Measurements from ENCODE around the gene C9. TPM values are rescaled to one million over a fixed set of nuclear protein-coding genes. Genes with fewer than 3 reads are reported as not detected.
"Not testable (repeated sequence)": the region's sequence is repeated elsewhere in the genome, so short reads cannot be mapped to it uniquely, and the experiment has no call there.

C9 gene
- total RNA-seq, 3 donors from 2014 or later: 0.11 to 0.53 (median 0.24) TPM

DNA sequence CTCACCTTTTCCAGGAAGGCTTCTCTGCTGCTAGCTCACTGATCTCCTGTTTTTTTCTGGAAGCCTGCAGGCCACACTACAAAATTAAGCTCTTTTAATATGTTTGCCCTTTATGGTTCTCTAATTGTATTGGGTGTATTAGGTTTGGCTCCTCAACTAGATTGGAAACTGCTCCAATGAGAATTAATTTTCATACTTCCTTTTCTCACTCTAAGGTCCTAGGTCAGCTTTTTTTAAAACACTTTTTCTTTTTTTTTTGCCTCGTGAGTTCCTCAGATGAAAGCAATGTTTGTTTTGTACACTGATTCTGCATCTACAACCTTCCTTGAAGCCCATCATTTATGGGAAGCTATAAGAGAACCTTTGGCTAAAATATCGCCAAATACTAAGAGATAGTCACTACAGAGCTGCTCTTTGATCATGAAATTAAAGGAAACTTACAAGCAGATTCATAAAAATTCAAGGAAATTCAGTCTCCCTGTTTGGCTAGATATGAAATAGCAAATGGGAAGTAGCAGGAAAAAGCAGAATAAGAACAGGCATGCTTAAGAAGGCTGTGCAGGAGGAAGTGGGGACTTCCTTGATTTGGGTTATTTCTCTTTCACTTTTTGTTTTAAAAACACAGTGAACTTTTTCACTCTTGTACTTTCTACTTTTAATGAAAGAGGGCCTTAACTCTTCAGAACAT lies 89.8 kb downstream of the C9 start:
- peak; percentile 60 to 76 for ATAC-seq
- Mint-ChIP-seq H3K9me3 (no peaks in the 10 kb centered on the region), H3K4me1 (ENCODE audit: low read depth) (peaks cover 55% of the 10 kb centered on the region), H3K36me3 (ENCODE audit: insufficient read depth) (no peaks in the 10 kb centered on the region), H3K27me3 (ENCODE audit: low read depth) (no peaks in the 10 kb centered on the region), H3K4me3 (peak overlapping the region; percentile 79)
- no peak for DNase-seq

DNA sequence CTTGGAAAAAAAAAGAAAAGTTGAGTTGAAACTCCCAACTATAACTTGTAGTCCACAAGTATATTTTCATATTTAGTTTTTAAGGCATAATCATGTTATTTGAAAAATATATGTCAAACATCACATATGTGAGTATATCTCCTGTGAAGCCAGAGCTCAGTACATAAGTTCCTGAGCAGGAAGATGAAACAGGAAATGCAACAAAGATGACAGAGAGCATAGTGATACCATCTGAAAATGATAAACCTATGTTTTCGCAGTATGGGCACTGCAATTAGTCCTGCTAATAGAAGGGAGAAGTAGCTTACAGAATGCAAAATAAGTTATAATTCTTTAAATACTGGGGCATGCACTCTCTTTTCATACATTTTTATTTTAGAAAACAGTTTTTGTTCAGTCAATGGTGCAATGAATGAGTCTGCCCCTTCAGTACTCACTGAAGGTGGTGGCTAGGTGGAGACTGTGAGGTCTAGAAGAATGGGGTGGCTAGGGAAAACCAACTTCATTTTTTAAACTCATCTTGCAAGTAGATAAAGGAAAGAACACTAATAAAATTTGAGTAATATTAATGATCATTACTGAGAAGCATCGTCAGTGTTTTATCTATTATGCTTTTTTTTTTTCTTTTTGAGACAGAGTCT lies 90.9 kb downstream of the C9 start:
- no peak for DNase-seq
- no peaks in the 10 kb centered on the region for H3K9me3 Mint-ChIP-seq
- H3K27me3 Mint-ChIP-seq (ENCODE audit: low read depth): no peaks in the 10 kb centered on the region
- H3K4me3 Mint-ChIP-seq: no peak overlapping the region
- peaks cover 47% of the 10 kb centered on the region for H3K4me1 Mint-ChIP-seq (ENCODE audit: low read depth)
- H3K36me3 Mint-ChIP-seq (ENCODE audit: insufficient read depth): no peaks in the 10 kb centered on the region
- peak; percentile 53 to 82 for ATAC-seq

DNA sequence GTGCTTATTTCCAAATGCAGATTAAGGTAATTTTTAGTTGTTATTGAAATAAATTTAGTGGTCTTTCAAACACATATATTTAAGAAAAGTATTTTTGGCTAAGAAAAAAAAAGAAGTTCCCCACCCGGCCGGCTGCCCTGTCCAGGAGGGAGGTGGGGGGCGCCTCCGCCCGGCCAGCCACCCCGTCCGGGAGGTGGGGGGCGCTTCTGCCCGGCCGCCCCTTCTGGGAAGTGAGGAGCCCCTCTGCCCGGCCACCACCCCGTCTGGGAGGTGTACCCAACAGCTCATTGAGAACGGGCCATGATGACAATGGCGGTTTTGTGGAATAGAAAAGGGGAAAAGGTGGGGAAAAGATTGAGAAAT lies 91.4 kb downstream of the C9 start:
- ATAC-seq; H3K36me3 Mint-ChIP-seq (ENCODE audit: insufficient read depth); DNase-seq; H3K27me3 Mint-ChIP-seq (ENCODE audit: low read depth); H3K4me3 Mint-ChIP-seq; H3K9me3 Mint-ChIP-seq: not testable (repeated sequence)
- peaks cover 47% of the 10 kb centered on the region for H3K4me1 Mint-ChIP-seq (ENCODE audit: low read depth)

DNA sequence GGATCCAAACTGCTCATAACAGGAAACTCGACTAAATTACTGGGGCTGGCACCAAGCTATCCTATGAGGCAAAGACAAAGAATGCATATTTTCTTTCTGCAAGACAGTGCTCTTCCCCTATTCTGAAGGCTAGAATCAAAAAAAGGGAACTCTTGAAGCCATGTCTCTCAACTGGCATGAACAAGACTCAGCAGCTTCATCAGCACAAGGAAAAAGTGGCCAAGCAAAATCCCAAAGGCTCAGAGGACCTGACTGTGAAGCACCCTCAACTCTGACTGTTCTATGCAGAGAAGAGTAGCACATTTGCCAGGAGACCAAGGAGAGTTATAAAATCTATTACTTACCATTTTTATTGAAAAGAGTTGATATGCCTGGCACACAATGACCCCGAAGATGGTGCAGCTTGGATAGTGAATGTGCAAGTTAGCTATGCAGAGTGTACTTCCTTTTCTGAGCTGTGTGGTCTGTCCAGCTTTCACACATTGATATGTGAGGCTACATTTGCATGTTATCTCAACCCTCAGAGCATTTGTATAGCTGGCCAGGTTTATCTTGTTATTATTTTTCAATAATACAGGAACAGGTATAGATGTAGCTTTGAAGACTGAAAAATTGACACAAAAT lies 94.0 kb downstream of the C9 start:
- DNase-seq (no peak), ATAC-seq (no peak)
- peak overlapping the region; percentile 35 for H3K4me3 Mint-ChIP-seq
- no peaks in the 10 kb centered on the region for H3K36me3 Mint-ChIP-seq (ENCODE audit: insufficient read depth)
- H3K9me3 Mint-ChIP-seq: no peaks in the 10 kb centered on the region
- no peaks in the 10 kb centered on the region for H3K27me3 Mint-ChIP-seq (ENCODE audit: low read depth)
- peaks cover 40% of the 10 kb centered on the region for H3K4me1 Mint-ChIP-seq (ENCODE audit: low read depth)

DNA sequence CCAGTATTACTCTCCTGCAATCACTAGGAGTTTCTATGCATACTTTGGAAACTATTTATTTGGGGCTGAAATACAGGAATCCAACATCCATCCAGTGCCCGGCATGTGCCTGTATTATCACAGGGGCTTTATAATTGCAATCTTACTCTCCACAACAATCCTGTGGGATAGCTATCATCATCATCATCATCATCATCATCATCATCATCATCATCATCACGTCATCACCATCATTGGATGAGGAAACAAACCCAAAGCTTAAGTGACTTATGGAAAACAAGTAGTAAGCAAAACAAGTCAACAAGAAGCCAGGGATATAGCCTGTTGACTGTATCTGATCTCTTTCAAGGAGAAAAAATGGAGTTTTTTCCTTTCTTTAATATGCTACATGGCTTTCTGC lies 97.1 kb downstream of the C9 start:
- no peaks in the 10 kb centered on the region for H3K36me3 Mint-ChIP-seq (ENCODE audit: insufficient read depth)
- no peaks in the 10 kb centered on the region for H3K9me3 Mint-ChIP-seq
- peaks cover 27% of the 10 kb centered on the region for H3K4me1 Mint-ChIP-seq (ENCODE audit: low read depth)
- no peak for ATAC-seq
- H3K27me3 Mint-ChIP-seq (ENCODE audit: low read depth): no peaks in the 10 kb centered on the region
- no peak for DNase-seq
- H3K4me3 Mint-ChIP-seq: no peak overlapping the region

DNA sequence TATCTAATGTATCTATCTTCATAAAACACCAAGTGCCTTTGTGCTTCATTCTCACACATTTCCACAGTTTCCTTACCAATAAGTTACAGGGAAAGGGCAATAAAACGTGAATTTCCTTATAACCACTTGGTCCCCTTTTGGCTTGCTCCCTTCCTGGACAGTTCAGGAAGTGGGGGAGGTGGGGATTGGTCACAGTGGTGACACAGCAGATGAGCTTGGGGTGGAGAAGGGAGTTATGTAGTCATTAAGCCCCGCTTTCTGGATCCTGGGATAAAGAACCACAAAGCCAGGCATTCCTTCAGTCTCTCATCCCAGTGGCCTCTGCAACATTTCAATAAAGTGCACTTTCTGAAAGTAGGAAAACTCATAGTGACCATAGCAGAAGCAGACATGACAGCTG lies 97.9 kb downstream of the C9 start:
- Mint-ChIP-seq H3K36me3 (ENCODE audit: insufficient read depth) (no peaks in the 10 kb centered on the region), H3K4me1 (ENCODE audit: low read depth) (peaks cover 20% of the 10 kb centered on the region), H3K9me3 (no peaks in the 10 kb centered on the region), H3K27me3 (ENCODE audit: low read depth) (no peaks in the 10 kb centered on the region), H3K4me3 (no peak overlapping the region)
- ATAC-seq (no peak), DNase-seq (no peak)

DNA sequence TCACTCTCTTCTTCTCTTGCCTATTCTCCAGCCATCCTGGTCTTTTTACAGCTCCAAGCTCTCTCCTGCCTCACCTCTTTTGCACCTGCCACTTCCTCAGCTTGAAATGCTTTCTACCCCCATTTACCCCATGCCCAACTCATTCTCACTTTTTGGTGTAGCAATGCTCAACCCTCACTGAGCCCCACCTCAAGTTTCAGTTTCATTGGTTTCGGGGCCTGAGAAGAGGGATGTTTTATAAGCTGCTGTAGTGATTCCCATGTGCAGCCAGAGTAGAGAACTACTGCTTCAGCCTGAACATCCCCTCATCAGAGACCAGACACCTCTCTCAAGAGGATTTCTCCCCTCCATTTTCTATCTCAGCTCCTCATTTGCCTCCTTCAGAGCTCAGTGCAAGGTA lies 99.8 kb downstream of the C9 start:
- no peaks in the 10 kb centered on the region for H3K36me3 Mint-ChIP-seq (ENCODE audit: insufficient read depth)
- H3K4me3 Mint-ChIP-seq: peak overlapping the region; percentile 42
- DNase-seq (no peak), ATAC-seq (no peak)
- no peaks in the 10 kb centered on the region for H3K9me3 Mint-ChIP-seq
- H3K27me3 Mint-ChIP-seq (ENCODE audit: low read depth): no peaks in the 10 kb centered on the region
- H3K4me1 Mint-ChIP-seq (ENCODE audit: low read depth): peaks cover 11% of the 10 kb centered on the region

DNA sequence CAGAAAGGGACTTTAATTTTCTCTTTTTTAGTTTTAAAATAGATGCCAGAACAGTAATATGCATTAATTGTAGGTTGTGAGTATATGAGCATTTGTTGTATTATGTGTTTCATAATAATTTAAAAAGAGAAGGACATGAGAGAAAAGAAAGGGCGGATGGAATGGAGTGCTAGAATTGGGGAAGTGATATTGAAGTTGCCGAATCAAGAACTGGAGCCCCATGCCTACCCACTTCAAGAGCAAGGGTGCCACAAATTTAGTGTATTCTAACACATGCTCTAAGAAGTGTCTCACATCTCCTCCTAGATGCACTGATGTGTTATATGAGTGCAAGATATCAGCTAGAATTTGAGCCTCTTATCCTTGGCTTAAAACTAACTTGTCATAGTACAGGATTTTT lies 101.3 kb downstream of the C9 start:
- no peak for DNase-seq
- no peak for ATAC-seq
- no peaks in the 10 kb centered on the region for H3K9me3 Mint-ChIP-seq
- H3K4me3 Mint-ChIP-seq: no peak overlapping the region
- peaks cover 13% of the 10 kb centered on the region for H3K4me1 Mint-ChIP-seq (ENCODE audit: low read depth)
- H3K27me3 Mint-ChIP-seq (ENCODE audit: low read depth): no peaks in the 10 kb centered on the region
- no peaks in the 10 kb centered on the region for H3K36me3 Mint-ChIP-seq (ENCODE audit: insufficient read depth)

DNA sequence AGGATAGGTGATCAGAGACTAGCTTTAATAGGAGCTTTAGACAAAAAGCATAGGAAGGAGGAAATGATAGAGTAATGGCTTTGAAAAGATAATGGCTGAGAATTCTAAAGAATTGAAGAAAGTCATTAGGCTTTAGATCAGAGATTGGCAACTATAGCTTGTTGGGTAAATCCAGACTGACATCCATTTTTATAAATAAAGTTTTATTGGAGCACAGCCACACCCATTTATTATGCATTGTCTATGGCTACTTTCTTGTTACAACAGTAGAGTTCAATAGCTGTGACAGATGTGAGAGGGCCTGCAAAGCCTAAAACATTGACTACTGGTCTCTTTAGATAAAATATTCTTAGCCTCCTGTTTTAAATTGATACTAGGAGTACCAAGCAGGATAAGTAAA lies 104.2 kb downstream of the C9 start:
- DNase-seq: no peak

DNA sequence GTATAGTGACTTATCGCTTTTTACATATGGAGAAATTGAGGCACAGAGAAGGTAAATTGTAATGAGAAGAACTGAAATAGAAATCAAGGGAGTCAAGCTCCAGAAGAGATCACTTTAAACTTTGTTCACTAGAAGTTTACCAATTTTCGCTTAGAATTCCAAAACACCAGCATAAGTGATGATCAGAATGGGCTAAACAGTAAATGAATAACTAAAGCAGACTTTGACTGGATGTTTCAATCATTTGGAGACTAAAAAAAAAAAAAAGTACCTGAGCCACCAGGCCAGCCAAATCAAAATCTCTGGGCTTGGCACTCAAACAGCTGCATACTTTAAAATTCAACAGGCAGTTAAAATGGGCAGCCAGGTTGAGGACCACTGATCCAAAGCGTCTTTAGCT lies 106.7 kb downstream of the C9 start:
- no peak for ATAC-seq
- Mint-ChIP-seq H3K4me1 (ENCODE audit: low read depth) (peaks cover 21% of the 10 kb centered on the region), H3K4me3 (no peak overlapping the region), H3K9me3 (no peaks in the 10 kb centered on the region), H3K36me3 (ENCODE audit: insufficient read depth) (no peaks in the 10 kb centered on the region), H3K27me3 (ENCODE audit: low read depth) (no peaks in the 10 kb centered on the region)
- DNase-seq: no peak

More for the DNA sequence above, 104.2 kb downstream of the C9 start:
- ATAC-seq: no peak
- no peaks in the 10 kb centered on the region for H3K36me3 Mint-ChIP-seq (ENCODE audit: insufficient read depth)
- no peak overlapping the region for H3K4me3 Mint-ChIP-seq
- no peaks in the 10 kb centered on the region for H3K27me3 Mint-ChIP-seq (ENCODE audit: low read depth)
- H3K4me1 Mint-ChIP-seq (ENCODE audit: low read depth): peaks cover 28% of the 10 kb centered on the region
- no peaks in the 10 kb centered on the region for H3K9me3 Mint-ChIP-seq

DNA sequence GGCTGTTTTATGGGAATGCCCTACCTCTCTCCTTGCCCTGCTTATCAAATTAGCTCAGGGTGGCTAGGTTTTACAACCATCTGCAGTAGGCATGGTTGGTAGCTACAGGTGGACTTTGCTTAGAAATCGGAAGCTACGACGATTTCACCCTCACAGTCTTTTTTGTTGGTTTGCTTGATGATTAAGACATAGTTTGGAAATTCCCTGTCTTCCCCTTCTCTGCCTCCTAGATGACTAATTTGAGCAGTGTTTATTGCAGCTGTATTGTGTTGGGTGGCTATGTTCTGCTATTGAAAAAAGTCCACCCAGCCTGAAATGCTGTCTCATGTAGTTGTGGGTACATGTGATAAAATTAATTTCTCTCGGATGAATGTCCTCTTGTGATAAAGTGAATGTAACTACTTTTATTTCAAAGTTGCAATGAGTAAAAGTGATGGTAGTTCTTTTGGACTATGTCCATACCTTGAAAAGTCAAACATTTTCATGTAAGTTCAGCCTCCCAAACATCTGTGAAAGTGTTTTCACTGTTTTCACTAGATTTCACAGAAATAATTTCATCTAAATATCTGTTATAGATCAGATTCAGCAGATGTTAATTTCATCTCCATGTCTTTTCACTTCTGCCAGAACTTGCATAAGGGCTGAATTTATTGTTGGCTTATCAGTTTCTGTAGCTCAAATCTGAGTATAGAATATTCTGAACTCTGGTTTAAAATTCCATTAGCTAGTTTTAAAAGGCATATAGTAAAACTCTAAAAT lies 107.6 kb downstream of the C9 start:
- Mint-ChIP-seq H3K9me3 (no peaks in the 10 kb centered on the region), H3K36me3 (ENCODE audit: insufficient read depth) (no peaks in the 10 kb centered on the region), H3K4me3 (peak overlapping the region; percentile 35), H3K27me3 (ENCODE audit: low read depth) (no peaks in the 10 kb centered on the region), H3K4me1 (ENCODE audit: low read depth) (peaks cover 20% of the 10 kb centered on the region)
- DNase-seq (no peak), ATAC-seq (peak; percentile 96 to 98)

DNA sequence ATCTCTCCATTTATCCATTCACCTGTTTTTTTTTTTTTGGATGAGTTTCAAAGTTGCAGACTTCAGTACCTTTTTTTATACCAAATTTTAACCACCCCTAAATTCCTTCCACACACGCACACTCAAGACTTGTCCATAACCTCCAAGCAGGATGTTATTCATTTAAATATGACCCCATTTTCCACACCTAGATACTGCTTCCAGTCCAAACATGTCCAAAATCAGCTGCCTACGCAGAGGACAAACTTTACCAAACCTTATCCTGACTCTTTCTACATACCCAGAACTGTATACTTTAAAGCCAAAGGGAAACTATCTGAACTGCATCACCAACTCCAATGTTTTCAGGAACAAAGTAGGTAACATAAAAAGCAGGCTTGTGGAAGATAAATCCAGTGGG lies 108.9 kb downstream of the C9 start:
- no peak for ATAC-seq
- Mint-ChIP-seq H3K4me3 (no peak overlapping the region), H3K9me3 (no peaks in the 10 kb centered on the region), H3K27me3 (ENCODE audit: low read depth) (no peaks in the 10 kb centered on the region), H3K36me3 (ENCODE audit: insufficient read depth) (no peaks in the 10 kb centered on the region), H3K4me1 (ENCODE audit: low read depth) (peaks cover 20% of the 10 kb centered on the region)
- no peak for DNase-seq

DNA sequence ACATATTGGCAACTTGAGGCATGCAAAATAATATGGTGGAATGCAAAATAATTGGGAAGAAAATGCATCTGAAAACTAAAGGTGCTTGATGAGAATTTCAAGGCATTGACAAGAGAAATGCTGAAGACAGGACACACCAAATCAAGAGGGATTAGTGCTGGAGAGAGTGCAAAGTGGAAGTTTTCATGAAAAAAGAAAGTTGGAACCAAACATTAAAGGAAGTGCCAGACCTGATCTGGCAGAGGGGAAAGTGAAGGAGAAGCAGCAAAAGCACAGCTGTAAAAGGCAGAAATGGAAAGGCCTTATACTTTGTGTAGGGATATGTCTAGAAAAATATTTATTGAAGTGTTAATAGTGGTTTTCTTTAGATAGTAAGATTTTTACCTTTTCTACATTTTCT lies 109.6 kb downstream of the C9 start:
- Mint-ChIP-seq H3K9me3 (no peaks in the 10 kb centered on the region), H3K4me3 (no peak overlapping the region), H3K36me3 (ENCODE audit: insufficient read depth) (no peaks in the 10 kb centered on the region), H3K27me3 (ENCODE audit: low read depth) (no peaks in the 10 kb centered on the region), H3K4me1 (ENCODE audit: low read depth) (peaks cover 20% of the 10 kb centered on the region)
- DNase-seq: no peak
- no peak for ATAC-seq

DNA sequence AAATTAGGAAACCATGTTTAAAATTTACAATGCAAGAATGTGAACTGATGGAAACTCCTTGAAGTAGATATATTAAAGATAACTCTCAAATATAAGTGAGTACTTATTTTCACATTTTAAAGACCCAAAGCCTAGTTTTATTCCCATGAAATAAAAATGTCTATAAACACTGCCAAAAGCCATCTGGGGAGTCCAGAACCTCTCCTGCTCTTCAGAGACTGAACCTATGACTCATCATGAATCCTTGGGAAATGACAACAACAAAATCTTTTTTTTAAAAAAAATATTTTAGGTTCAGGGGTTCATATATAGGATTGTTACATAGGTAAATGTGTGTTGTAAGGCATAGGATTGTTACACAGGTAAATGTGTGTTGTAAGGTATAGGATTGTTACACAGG lies 111.1 kb downstream of the C9 start:
- Mint-ChIP-seq H3K4me1 (ENCODE audit: low read depth) (peaks cover 19% of the 10 kb centered on the region), H3K4me3 (no peak overlapping the region)

More for the DNA sequence above, 111.1 kb downstream of the C9 start:
- Mint-ChIP-seq H3K9me3 (no peaks in the 10 kb centered on the region), H3K36me3 (ENCODE audit: insufficient read depth) (no peaks in the 10 kb centered on the region), H3K27me3 (ENCODE audit: low read depth) (no peaks in the 10 kb centered on the region)
- ATAC-seq: no peak
- no peak for DNase-seq
